ENCODE results near the gene TSPAN31. TPM values are rescaled to one million over a fixed set of nuclear protein-coding genes. Genes with fewer than 3 reads are reported as not detected.

The TSPAN31 gene
- total and polyA plus RNA-seq, 12 donors, result 21.1 to 37.4 (median 28.8) TPM

- peak overlapping the region in 2 of 10 donors; percentile 28 to 90 for H3K27ac ChIP-seq
- DNase-seq (no peak), ATAC-seq (no peak)
- H3K4me1 ChIP-seq, result peaks cover 0 to 38% (median 17%) of the 10 kb centered on the region in 9 donors
- no peaks in the 10 kb centered on the region for H3K9me3 ChIP-seq
- intact Hi-C loops (cut with DNase I), result loop anchor here in 5 of 10 donors (1.0 to 5.0 kb wide), 3 partner anchors 123 to 126 kb away; no protein-coding TSS in a partner anchor
- H3K4me3 ChIP-seq, result no peak overlapping the region
- peaks cover 0 to 46% (median 18%) of the 10 kb centered on the region in 9 donors for H3K36me3 ChIP-seq
- 68 to 79% methylated on average over 2 of the region's 2 CpGs for WGBS, 2 donors
- no peaks in the 10 kb centered on the region for H3K27me3 ChIP-seq
- TF ChIP-seq CTCF (IDR thresholded peaks at IDR 0.05), result no peak
These were observed 37.0 kb downstream of the TSPAN31 start for GRCh38 chr12:57781801-57782200.

- Histone ChIP-seq H3K36me3 (peaks cover 0 to 46% (median 22%) of the 10 kb centered on the region in 9 donors), H3K4me1 (peaks cover 0 to 38% (median 17%) of the 10 kb centered on the region in 9 donors), H3K27me3 (no peaks in the 10 kb centered on the region), H3K27ac (peak overlapping the region in 5 of 10 donors; percentile 6 to 90 (median 28)), H3K4me3 (peak overlapping the region in 8 of 10 donors; percentile 64 to 99 (median 90)), H3K9me3 (no peaks in the 10 kb centered on the region)
- DNase-seq (no peak), ATAC-seq (peak in 1 of 8 donors; percentile 3)
- TF ChIP-seq CTCF (IDR thresholded peaks at IDR 0.05), result no peak
- WGBS, 2 donors, result 22 to 28% methylated on average over 4 of the region's 4 CpGs
- intact Hi-C loops (cut with DNase I), result loop anchor here in 5 of 10 donors (1.0 to 5.0 kb wide), 3 partner anchors 123 to 125 kb away; no protein-coding TSS in a partner anchor
These were observed 37.4 kb downstream of the TSPAN31 start for GRCh38 chr12:57782243-57782607.

- intact Hi-C loops (cut with DNase I), result loop anchor here in 5 of 10 donors (1.0 to 5.0 kb wide), 3 partner anchors 122 to 124 kb away; no protein-coding TSS in a partner anchor
These were observed 38.0 kb downstream of the TSPAN31 start, which contains the start of gene TSFM for GRCh38 chr12:57782608-57783465. Gene TSFM, plus strand, starts transcription at chr12:57782787. Its CDS starts 15 bp downstream, at chr12:57782802.

More at GRCh38 chr12:57782608-57783465, 38.0 kb downstream of the TSPAN31 start, which contains the start of gene TSFM:
- DNase-seq (peak; percentile 98 to 99), ATAC-seq (peak; percentile 91 to 97 (median 92))
- peak within 1 kb of the TSS; percentile 64 to 99 (median 90) for H3K4me3 ChIP-seq
- no peaks in the 10 kb centered on the region for H3K27me3 ChIP-seq
- peaks cover 0 to 52% (median 24%) of the 10 kb centered on the region in 9 donors for H3K36me3 ChIP-seq
- H3K9me3 ChIP-seq, result no peaks in the 10 kb centered on the region
- H3K4me1 ChIP-seq, result peaks cover 0 to 38% (median 17%) of the 10 kb centered on the region in 9 donors
- H3K27ac ChIP-seq, result peak within 1 kb of the TSS in 9 of 10 donors; percentile 6 to 90 (median 68)
- WGBS, 2 donors, result 1 to 2% methylated on average over 45 of the region's 45 CpGs
- peak; percentile 86 to 96 (median 93) for TF ChIP-seq CTCF (IDR thresholded peaks at IDR 0.05)

Measured in heart right ventricle (tissue), 16 donors.